NCI-H524 (cell line): ENCODE results near the gene KMT2E.

Source experiments
- DNase-seq, 2 experiments: peaks; one replicate each; lab custom pipeline; 2025; lab: John Stamatoyannopoulos, UW

The KMT2E gene

DNA sequence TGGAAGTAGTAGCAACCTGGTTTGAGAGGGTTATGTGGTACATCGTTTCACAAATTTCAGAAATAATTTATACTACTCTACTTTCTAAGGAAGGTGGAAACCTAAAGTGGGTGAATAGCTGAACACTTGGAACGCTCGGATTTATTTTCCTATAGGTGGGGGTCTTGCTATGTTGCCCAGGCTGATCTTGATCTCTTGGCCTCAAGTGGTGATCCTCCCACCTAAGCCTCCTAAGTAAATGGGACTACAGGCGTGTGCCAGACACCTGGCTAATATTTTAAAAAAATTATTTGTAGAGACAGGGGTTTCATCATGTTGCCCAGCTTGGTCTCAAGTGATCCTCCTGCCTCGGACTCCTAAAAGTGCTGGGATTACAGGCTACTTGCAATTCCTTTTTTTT is 6.7 kb upstream of the KMT2E start:
- no peak for DNase-seq

DNA sequence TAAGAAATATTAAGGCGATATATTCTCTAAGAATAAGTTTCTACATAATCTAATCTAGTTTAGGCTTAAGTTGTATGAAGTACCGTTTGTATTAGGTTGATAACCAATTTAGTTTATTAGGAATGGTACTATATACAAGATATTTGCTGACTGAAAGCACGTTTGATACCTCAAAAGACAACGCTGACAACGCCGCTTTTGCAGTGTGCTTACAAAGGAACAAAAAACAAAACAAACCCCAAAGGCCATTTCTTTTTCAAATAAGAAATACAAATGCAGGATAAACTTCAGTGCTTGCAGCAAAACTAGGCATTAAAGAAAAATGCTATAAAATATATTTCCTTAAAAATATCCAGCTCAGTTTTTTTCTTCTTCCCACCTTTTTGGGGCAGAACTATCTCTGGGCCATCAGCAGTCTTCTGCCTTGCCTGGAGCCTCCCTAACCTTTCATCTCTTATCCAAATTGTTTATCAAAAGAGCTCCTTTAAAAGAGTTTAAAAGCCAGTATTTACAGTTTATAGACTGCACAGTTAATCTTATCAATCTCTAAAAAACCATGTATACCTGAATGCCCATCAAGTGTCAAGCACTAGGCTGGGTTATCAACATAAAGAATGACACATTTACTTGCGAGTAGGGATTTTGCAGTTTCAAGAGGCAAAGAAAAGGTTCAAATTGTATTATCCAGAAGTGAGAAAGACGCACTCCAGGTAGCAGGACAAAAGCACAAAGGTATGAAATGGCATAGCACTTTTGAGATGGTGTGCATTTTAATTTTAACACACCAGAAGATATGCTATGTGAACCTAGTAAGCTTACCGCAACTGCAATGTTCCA is 4.1 kb upstream of the KMT2E start:
- no peak for DNase-seq

DNA sequence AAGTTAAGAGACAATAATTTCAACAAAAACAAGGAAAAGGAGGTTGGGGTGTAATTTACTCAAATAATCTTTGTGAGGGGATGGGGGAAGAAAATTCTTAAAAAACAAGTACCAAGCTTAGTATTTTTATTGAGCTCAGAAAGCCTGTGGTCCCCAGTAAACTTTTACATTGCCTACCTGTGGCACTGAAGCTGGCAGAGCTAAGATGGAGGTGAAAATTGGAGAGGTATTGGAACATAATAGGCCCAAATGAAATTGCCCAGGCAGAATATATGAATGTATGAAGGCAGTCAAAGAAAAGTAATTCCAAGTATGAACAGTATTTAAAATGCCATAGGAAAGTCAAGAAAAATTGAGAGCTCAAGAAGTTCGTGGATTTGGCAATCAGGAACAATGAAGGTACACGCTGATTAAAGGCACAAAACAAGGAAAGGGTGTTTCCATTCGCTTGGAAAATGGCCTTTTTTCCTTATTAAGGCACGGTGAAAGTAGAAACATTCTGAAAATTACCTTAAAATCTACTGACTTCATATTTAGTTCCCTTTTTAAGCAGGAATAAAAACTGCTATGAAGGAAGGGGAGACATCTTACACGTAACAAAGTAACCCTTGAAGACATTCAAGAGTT is 3.4 kb upstream of the KMT2E start:
- no peak for DNase-seq

DNA sequence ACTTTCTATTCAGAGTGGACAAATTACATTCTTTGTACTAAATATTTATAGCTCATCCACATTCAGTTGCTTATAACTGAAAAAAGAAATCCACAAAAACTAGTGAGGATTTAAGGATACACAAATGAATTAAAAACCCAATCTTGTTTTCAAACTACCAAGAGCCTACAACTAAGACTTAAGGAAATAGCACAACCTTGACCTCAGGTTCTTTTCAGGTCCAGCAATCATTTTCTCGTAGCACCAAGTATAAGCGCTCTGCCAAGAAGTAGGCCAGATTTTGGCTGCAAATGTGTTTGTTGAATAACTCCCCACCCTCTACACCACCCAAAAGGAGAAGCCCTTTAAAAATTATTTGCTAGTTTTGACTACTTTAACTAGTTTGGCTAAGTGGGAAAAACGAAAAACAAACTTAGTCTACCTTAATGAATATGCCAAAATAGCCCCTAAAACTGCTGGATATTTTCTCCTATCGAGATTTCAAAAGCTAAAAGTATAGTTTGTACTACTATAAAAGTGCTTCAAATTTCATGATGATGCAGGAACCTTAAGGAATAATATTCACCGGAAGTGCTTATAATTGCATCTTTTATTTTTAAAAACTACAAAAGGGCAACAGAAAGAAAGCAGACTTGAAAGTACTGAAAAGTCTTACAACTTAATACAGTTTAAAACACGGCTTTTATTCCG is 2.7 kb upstream of the KMT2E start:
- peak in 1 of 2 experiments; percentile 11 for DNase-seq

DNA sequence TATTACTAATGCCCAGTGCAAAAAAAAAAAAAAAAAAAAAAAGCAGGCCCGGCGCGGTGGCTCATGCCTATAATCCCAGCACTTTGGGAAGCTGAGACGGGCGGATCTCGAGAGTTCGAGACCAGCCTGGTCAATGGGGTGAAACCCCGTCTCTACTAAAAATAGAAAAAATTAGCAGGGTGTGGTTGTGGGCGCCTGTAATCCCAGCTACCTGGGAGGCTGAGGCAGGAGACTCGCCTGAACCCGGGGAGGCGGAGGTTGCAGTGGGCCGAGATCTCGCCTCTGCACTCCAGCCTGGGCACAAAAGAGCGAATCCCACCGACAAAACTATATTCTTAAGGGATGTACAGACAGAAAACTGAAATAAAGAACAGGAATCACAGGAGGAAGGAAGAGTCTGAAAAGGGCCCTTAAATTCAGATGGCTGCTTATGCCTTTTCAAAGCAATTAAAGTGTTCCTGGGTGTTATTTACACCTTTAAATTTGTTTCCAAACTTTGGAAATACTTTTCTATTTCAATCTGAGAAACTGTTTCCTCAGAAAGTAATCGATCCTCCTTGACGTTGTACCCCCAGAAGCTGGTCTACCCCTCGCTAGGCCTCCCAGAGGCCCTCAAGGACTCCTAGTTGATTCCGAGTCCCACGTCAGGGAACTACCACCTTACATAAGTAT is 2.0 kb upstream of the KMT2E start:
- no peak for DNase-seq

DNA sequence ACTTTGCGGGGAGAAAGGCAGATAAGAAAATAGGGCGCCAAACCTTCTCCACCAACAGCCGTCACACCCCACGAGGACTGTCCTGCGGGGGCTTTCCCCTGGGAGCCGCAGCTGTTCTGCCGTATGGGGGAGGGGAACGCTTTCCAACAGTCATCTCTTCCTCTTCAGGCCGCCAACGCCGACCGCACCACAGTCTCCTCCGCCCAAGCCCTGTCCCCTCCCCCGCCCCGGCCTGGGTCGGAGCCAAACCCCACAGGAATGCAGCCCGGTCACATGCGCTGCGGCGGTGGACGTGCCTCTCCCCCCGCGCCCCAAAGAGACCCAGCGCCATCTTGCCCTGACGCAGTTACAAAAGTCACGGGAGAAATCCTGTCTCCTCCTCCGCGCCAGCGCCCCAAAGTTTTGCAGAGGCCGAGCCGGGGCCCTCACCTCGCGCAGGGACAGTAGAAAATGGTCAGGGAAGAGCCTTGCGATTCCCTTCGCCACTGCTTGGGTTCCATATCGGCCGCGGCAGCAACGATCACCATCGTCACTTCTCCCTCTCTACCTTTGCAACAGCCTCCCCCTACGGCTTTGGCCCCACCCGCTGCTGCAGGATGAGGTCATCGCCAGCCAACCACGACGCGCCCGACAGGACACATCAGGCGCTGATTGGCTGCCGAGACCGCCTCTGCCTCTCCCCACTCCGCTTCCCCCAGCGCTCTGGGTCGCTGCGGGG is 1.3 kb upstream of the KMT2E start:
- DNase-seq = peak; percentile 94

DNA sequence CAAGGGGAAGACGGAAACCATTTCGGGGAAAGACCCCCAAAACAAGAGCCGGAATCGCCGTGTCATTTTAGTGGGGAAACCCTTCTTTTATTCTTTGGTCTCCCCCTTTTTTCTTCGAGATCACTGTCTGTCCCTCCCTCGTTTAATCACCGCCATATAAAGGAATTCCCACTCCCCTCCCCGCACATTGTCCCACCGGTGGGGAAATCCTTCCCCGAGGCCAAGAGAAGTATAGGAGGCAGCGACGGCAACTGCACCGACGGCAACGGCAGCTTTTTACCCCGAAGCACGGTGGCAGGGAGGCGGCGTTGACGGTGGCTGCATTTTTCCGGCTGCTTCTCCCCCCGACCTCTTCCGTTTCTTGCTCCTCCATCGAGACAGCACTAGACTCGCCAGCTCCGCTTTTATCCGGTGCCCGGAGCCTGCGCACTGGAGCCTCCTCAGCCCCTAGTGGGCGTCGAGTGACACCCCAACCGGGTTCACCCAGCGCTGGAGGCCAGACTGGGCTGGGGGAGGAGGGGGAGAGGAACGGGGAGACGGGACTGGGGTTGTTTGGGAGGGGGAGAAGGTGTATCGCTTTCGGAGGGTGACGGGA is 687 bp upstream of the KMT2E start:
- peak; percentile 90 to 92 for DNase-seq

DNA sequence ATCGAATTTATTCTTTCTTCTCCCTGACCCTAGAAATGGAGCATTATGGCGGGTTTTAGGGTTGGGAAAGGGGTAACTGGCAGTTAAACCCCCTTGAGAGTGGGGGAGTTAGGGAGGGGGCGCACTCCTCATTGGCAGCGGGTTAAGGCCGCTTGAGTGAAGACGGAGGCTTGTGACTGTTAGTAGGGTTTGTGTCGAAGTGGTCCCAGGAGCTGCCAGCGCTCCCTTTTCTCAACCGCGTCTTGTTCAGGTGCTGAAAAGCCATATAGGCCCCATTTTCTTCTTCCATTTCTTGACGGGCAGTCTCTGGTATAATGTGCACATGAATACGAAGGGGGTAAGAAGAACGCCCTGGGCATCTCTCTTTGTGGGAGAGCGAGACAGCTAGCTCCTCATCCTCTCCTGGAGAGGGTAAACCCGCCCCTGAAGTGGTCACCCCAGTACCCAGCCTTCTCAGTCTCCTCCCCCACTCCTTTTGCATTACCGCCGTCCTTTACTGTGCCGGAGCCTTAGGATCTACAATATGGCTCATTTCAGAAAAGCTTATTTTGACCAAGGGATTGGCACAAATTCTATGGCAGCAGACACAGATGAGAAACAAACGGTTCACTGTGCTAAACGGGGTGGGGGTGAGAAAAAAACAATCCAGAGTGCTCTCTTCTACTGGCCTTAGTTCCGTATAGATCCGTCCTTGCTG is 836 bp downstream of the KMT2E start:
- peak; percentile 59 to 72 for DNase-seq

DNA sequence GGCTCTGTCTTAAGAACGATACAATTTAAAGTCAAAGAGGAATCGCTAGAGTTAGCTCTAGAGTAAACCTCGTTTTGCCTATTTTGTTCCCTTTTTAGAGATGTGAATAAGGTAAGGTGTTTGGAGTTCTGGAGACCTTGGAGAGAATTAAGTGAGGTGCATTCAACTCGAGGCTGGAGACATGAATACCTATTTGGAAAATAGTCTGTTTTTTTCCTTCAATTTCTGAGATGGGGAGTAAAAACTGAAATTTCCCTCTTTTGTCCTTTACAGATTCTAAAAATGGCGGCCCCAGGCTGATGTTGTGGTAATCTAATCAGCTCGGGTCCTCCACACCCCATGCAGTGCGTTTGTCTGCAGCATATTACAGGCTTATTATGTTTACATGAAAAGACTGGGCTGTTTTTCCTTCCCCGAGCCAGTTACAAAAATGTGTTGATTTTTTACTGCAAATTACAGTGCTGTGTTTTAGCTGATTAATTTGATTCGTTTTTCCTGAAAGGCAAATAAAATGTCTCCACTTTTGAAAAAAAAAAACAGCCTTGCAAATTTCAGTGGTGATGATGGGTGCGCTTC is 1.5 kb downstream of the KMT2E start:
- DNase-seq = peak in 1 of 2 experiments; percentile 43

DNA sequence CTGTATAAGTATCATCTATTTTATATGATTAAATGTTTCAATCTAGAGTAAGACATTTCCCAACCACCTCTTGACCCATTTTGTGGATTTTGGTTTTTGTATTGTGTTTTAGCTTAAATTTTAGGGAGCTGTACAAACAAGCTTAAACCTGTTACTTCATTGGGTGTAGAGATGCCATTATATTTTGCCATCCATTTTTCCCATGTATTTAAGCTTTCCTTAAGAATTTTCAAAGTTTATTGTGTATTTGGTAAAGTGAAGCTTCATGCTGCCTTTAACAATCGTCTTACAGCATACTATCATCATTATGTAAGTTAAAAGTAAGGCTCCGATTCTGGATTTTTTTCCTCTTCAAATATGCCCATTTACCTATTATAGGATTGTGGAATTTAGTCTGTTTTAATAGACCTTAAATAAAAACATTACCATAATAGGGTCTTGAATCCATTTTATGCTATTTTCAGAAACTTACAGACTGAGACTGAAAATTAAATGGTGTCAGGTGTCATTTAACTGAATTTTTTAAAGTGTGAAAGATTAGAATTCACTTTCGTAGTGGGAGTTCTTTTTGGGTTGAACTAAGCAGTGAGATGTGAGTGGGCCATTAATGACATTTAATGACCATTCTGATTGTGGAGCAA is 2.2 kb downstream of the KMT2E start:
- DNase-seq = peak in 1 of 2 experiments; percentile 9

DNA sequence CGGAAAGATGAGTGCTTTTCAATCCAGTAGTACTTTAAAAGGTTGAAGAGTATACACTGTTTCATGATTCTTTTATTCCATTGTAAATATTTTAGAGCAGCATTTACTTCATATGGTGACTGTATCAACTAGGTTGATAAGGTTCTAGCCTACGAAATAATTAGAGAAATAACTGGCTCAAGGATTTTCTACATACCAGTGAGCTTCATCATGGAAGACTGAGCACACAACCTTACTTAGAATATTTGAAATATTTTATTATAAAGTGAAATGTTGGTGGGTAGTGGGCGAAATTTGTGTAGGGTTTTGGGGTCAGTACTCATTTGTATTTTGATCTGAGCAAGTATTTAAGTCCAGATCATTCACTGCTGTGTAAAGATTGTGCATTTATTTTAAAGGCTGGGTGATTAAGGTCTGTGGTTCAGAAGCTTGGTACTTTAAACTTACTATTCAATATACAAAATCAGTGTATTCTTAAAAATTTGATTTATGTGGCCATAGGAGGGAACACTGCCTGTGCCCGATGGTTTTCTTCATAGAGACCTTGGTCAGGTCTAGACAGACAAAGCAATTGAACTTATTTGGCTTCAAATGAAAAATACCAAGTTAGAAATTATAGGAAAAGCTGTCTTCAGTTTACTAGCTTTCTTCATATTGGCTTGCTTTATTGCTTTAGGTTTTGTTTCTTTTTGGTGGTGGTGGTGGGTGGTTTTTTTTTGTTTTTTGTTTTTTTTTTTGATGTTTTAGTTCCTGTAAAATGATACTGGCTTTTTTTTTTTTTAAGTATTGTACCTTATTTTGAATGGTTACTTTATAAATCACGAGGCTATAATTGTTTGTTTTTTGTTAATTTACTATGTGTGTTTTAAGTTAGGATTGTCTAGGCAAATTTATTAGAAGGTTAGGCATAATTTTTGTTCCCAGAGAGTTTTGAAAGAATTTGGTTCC is 3.0 kb downstream of the KMT2E start:
- DNase-seq = no peak

DNA sequence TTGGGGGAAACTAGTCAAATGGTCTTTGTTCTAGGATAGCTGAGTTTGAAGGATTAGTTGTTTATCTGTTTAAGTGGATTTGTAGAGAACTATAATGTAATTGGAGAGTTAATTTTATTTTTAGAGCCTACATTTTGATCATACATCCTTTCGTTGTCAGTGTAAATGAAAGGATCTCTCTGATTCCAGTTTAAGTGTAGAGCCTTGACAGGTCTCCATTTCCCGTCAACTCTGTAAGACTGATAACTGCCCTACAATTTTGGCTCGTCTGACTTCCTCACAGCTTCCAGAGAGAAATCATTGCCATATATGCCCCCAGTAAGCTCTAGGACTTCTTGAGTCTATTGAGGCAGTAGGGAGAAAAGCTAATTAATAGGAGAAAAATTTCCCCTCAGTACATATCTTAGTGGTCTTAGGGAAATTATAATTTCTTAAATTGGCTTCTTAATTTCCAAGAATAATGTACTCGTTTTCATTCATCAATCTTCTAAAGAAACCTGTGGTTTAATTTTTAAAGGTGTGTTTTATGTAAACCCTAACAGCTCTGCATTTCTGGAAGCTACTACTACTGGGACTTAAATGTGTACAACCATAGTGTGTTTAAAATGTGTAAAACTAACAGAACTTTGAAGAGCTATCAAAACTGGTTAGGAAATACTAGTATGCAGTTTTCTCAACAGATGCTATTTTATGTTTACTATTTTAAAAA is 3.8 kb downstream of the KMT2E start:
- DNase-seq = peak in 1 of 2 experiments; percentile 48

DNA sequence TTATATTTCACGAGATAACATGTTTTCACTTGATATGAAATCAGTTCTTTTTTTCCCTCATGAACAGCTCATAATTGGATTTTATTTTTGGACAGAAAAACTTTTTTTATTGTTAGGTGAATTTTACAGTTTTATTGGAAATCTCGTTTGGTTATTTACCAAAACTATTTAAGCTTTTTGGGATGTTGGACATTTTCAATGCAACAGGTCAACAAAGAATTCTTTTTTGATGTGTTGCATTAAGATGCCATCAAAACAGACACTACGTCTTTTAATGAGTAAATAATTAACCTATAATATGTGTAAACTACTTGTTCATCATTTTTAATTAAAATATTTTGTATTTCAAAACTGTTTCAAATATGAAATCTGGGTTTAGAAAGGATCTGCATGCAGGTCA is 5.3 kb downstream of the KMT2E start:
- no peak for DNase-seq

DNA sequence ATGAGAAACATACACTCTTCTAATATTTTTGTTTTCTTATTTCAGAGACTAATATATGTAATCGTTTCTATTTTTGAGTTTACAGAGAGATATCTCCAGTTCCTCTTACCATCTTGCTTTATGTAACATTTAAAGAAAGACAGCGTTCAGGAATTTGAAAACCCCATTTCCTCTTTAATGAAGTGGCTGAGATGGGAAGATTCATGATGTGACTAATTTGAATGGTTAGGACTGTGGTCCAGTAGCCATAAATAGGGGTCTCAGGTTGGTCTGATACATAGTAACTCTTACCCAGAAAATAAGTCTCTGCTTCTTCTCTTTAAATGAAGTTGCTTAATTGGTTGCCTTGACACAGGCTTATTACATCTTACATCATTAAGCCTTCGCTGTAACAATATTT is 6.9 kb downstream of the KMT2E start:
- peak in 1 of 2 experiments; percentile 78 for DNase-seq

DNA sequence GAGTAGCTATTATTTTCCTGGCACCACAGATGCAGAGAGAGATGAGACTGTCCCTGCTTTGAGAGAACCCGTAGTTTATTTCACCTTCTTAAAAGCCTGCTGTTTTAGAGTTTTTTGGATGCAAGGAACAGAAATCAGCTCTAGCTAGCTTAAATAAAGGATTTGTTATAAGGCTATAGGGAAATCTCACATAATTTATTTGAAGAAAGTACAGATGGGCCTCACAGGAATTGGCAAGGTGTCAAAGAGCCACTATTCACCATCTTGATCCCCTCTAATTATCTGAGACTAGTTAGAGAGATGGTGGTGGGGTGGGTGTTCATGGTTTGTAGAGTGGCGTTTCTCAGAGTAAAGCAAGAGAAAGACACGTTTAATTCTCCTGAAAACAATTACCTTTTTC is 7.3 kb downstream of the KMT2E start:
- peak; percentile 84 to 90 for DNase-seq

DNA sequence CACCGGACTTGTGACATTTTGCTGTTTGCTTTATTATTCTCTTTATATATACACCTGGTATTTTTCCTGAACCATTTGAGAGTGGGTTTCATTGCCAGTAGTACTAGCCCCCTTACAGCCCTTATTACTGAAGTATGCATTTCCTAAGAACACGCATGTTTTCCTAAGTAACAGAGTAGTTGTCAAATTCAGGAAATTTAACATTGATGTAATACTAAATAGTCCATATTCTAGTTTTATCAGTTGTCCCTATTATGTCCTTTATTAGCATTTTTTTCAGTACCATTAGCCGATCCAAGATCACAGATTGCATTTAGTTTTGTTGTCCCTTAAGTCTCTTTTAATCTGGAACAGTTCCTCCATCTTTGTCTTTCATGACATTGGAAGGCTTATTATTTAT is 8.0 kb downstream of the KMT2E start:
- no peak for DNase-seq

DNA sequence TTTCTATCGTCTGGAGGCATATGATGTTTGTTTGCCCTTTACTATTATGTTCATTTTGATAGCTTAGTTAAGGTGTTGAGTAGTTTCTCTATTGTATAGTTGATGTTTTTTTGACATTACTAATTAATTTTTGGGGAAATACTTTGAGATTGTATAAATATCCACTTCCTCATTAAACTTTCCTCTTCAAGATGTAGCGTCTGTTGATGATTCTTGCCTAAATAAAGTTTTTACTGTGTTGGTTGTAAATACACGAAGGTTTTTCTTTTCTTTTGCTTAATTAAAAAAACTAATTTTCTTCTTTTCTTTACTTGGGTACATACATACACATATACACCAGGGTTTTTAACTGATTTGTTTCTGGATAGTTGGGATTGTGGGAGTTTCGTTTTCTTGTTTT is 8.5 kb downstream of the KMT2E start:
- DNase-seq = no peak

DNA sequence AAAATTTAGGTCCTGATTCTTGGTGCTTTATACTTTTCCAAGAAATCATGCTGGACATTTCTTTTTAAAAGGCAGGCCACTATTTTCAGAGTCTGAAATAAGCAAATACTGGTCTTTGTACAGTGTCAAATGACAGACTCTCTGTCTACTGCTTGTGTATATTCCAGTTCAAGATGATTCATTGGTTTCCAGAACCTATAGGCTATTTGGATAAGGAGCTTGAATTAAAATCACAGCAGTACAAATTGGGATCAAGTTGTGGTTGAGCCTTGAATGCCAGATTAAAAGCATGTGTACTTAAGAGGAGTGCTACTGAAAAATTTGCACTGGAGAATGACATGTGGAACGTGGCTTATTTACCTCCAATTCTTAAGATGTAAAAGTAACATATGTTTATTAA is 10.7 kb downstream of the KMT2E start:
- DNase-seq = peak in 1 of 2 experiments; percentile 10
